Measurements from ENCODE around the gene PWP2. TPM values are rescaled to one million over a fixed set of nuclear protein-coding genes. Genes with fewer than 3 reads are reported as not detected.

The PWP2 gene
- total and polyA plus RNA-seq, 10 of the 15 experiments (the other 5 are each of a cell fraction or from before 2014, with no cell fraction given): 0.03 to 9.4 (median 2.0) TPM

GRCh38 chr21:44084496-44085241 is 22.5 kb upstream of the PWP2 start:
- Histone ChIP-seq H2AFZ (ENCODE audit: control insufficient read depth, low read depth, low read length) (no peak overlapping the region), H3K9me3 (replicated peaks; ENCODE audit: control insufficient read depth, insufficient read depth, low read length) (no peaks in the 10 kb centered on the region), H3K9ac (ENCODE audit: control insufficient read depth, insufficient read depth, low read length) (no peak overlapping the region), H3K4me1 (ENCODE audit: control insufficient read depth, insufficient read depth, low read length) (no peaks in the 10 kb centered on the region), H3K79me2 (ENCODE audit: control insufficient read depth, insufficient read depth, low read length) (no peaks in the 10 kb centered on the region), H3K4me2 (ENCODE audit: control insufficient read depth, insufficient read depth) (no peak overlapping the region), H3K4me3 (no peak overlapping the region), H4K20me1 (ENCODE audit: control insufficient read depth, insufficient read depth) (peaks cover 5% of the 10 kb centered on the region; the same call in 1 of the 2 replicates), H3K27me3 (replicated peaks in 1 of 2; ENCODE audit: control insufficient read depth in 2 of 2, insufficient read depth in 2 of 2, low read length in 1 of 2) (no peaks in the 10 kb centered on the region), H3K27ac (ENCODE audit: control insufficient read depth, insufficient read depth) (no peak overlapping the region), H3K36me3 (ENCODE audit: control insufficient read depth in 2 of 2, insufficient read depth in 2 of 2, low read length in 1 of 2) (peaks cover 45 to 52% of the 10 kb centered on the region in 2 experiments)
- no peak for TF ChIP-seq WRNIP1 (IDR thresholded peaks at IDR 0.05; ENCODE audit: borderline replicate concordance, low read depth, low read length)
- TF ChIP-seq TCF3 (IDR thresholded peaks at IDR 0.05; ENCODE audit: borderline replicate concordance, insufficient read depth, low read depth, low read length): no peak
- TF ChIP-seq BRCA1 (IDR thresholded peaks at IDR 0.05; ENCODE audit: low read depth, low read length): no peak
- no peak for TF ChIP-seq SIX5 (IDR thresholded peaks at IDR 0.05; ENCODE audit: low read depth, low read length, severe bottlenecking)
- no peak for TF ChIP-seq ZNF384 (IDR thresholded peaks at IDR 0.05; ENCODE audit: borderline replicate concordance, low read depth, low read length)
- TF ChIP-seq ZNF207 (IDR thresholded peaks at IDR 0.05; ENCODE audit: borderline replicate concordance): no peak
- TF ChIP-seq ATF2 (IDR thresholded peaks at IDR 0.05; ENCODE audit: low read length): no peak
- TF ChIP-seq CBX3 (IDR thresholded peaks at IDR 0.05; ENCODE audit: borderline replicate concordance, low read depth): no peak
- no peak for TF ChIP-seq CREM (IDR thresholded peaks at IDR 0.05; ENCODE audit: low read depth)
- no peak for TF ChIP-seq RUNX3 (IDR thresholded peaks at IDR 0.05; ENCODE audit: low read length)
- intact Hi-C loops (cut with micrococcal nuclease; ENCODE audit: unreplicated experiment): no loop called here
- FAIRE-seq (no peak), ATAC-seq (no peak), DNase-seq (ENCODE audit: low read depth, low spot score) (no peak)
- ChIA-PET RAD21 (ENCODE audit: unreplicated experiment) (no interaction called here), SMC1A (ENCODE audit: uncharacterized antibody, unreplicated experiment) (interaction anchor here (0.6 to 2.4 kb wide), 2 partner anchors 10 to 239 kb away, joined by 3 to 6 read pairs; no protein-coding TSS in a partner anchor), CTCF (interaction anchor here (1.0 to 1.7 kb wide), 2 partner anchors 27 to 71 kb away, joined by 3 to 5 read pairs; no protein-coding TSS in a partner anchor), POLR2A (no interaction called here)
- in situ Hi-C loops (cut with MboI): no loop called here
- no TSS peak for BruUV-seq (replicated peaks)
- 88% methylated on average over 7 of the region's 7 CpGs for WGBS (ENCODE audit: insufficient coverage, insufficient replicate concordance, low lambda C conversion rate, missing lambda C conversion rate)
